A549 (cell line): ENCODE results near the gene PRPF31. TPM values are rescaled to one million over a fixed set of nuclear protein-coding genes. Genes with fewer than 3 reads are reported as not detected.

Source experiments
- ATAC-seq, 2 experiments: fragments of 200-7000 bp in 1 of 2; fragments of >200 bp in 1 of 2; cut with Nextera tagmentation in 1 of 2; cut with Tn5 transposase in 1 of 2; 3 replicates each; pipeline versions ENCODE4 v1.8.0 to v1.9.1; 2018 to 2020; ENCODE audit warnings: mild to moderate bottlenecking in 1 of 2, moderate library complexity in 1 of 2
- CTCF ChIA-PET: fragments of 300-600 bp; sonication (Branson Sonifier 250); formaldehyde crosslinking; extraction: SDS; loops from one replicate; lab custom pipeline; 2021; ENCODE audit warnings: antibody characterized with exemption, inconsistent platforms; lab: Yijun Ruan, JAX
- POLR2A ChIA-PET: fragments of 350-600 bp; formaldehyde crosslinking; extraction: SDS; loops from one replicate; lab custom pipeline; 2021; ENCODE audit warnings: antibody characterized with exemption, inconsistent platforms; lab: Yijun Ruan, JAX
- DNase-seq, 2 experiments: peaks; one replicate each; pipeline versions ENCODE4 v3.0.0 to v3.0.0-alpha.2; 2011 to 2016; ENCODE audit warnings: low read depth in 1 of 2, low spot score in 1 of 2
- FAIRE-seq: peaks from 2 replicates; lab custom pipeline; 2011; peaks lifted over from hg19 to GRCh38; lab: Jason Lieb, UNC
- H3K27ac ChIP-seq, 2 experiments: fragments of >200 bp; sonication (Bioruptor Twin); formaldehyde crosslinking; 3 replicates each; pipeline ENCODE4 v1.5.1; 2016 to 2017
- H3K4me1 ChIP-seq: fragments of >200 bp; sonication (Bioruptor Twin); formaldehyde crosslinking; 3 replicates; pipeline ENCODE4 v1.6.1; 2016
- H3K4me2 ChIP-seq: fragments of >200 bp; sonication (Bioruptor Twin); formaldehyde crosslinking; 3 replicates; pipeline ENCODE4 v1.6.1; 2016
- H3K4me3 ChIP-seq: fragments of >200 bp; sonication (Bioruptor Twin); formaldehyde crosslinking; 3 replicates; pipeline ENCODE4 v1.5.1; 2016
- H3K9me3 ChIP-seq: fragments of >200 bp; sonication (Bioruptor Twin); formaldehyde crosslinking; 3 replicates; pipeline ENCODE4 v1.6.1; 2016
- ATOH8 ChIP-seq: fragments of 250-450 bp; sonication (Bioruptor Pico); IDR thresholded peaks from 2 replicates; pipeline ENCODE4 v1.5.0; 2020; ENCODE audit warnings: low read depth, mild to moderate bottlenecking, moderate library complexity
- BHLHE40 ChIP-seq: IDR thresholded peaks from 2 replicates; pipeline ENCODE4 v1.6.1; 2012; ENCODE audit warnings: low read depth, low read length, inconsistent platforms
- CBX2 ChIP-seq: fragments of 200-600 bp; sonication (generic); IDR thresholded peaks from 2 replicates; pipeline ENCODE4 v1.6.1; 2016; ENCODE audit warnings: low read depth, mild to moderate bottlenecking, borderline replicate concordance
- CBX8 ChIP-seq: fragments of 200-600 bp; sonication (generic); IDR thresholded peaks from 2 replicates; pipeline ENCODE4 v1.6.1; 2016
- CHD4 ChIP-seq: fragments of 200-600 bp; sonication (generic); IDR thresholded peaks from 2 replicates; pipeline ENCODE4 v1.6.1; 2016; ENCODE audit warnings: antibody characterized with exemption, mild to moderate bottlenecking, borderline replicate concordance
- CTCF ChIP-seq: fragments of >200 bp; sonication (Bioruptor Twin); formaldehyde crosslinking; IDR thresholded peaks from 3 replicates; pipeline ENCODE4 v1.5.1; 2016
- E2F6 ChIP-seq: IDR thresholded peaks from 2 replicates; pipeline ENCODE4 v1.6.1; 2012; ENCODE audit warnings: low read depth, borderline replicate concordance
- ELK1 ChIP-seq: fragments of 150-350 bp; IDR thresholded peaks from 2 replicates; pipeline ENCODE4 v1.6.1; 2014; ENCODE audit warnings: low read depth, mild to moderate bottlenecking, low read length
- FOXS1 ChIP-seq: fragments of 250-450 bp; sonication (Bioruptor Pico); IDR thresholded peaks from 2 replicates; pipeline ENCODE4 v1.5.0; 2020; ENCODE audit warnings: mild to moderate bottlenecking, moderate library complexity
- GATA3 ChIP-seq: IDR thresholded peaks from 2 replicates; pipeline ENCODE4 v1.6.1; 2012; ENCODE audit warnings: borderline replicate concordance
- HES2 ChIP-seq: fragments of >200 bp; sonication (Bioruptor Twin); formaldehyde crosslinking; IDR thresholded peaks from 2 replicates; pipeline ENCODE4 v1.6.1; 2016
- HOXA7 ChIP-seq: fragments of 250-450 bp; sonication (Bioruptor Pico); IDR thresholded peaks from 2 replicates; pipeline ENCODE4 v1.5.0; 2020; ENCODE audit warnings: mild to moderate bottlenecking, moderate library complexity
- HOXB13 ChIP-seq: fragments of 250-450 bp; sonication (Bioruptor Pico); IDR thresholded peaks from 2 replicates; pipeline ENCODE4 v1.5.0; 2020; ENCODE audit warnings: low read depth, mild to moderate bottlenecking, moderate library complexity
- JUN ChIP-seq, 2 experiments: fragments of >200 bp; sonication (Bioruptor Twin); formaldehyde crosslinking; IDR thresholded peaks; 2 replicates in 1 of 2; 3 replicates in 1 of 2; pipeline ENCODE4 v1.6.1; 2016 to 2017
- KDM5A ChIP-seq: fragments of 200-600 bp; sonication (generic); IDR thresholded peaks from 2 replicates; pipeline ENCODE4 v1.6.1; 2016; ENCODE audit warnings: antibody characterized with exemption, mild to moderate bottlenecking
- MAZ ChIP-seq: fragments of 150-350 bp; IDR thresholded peaks from 2 replicates; pipeline ENCODE4 v1.6.1; 2014; ENCODE audit warnings: antibody characterized with exemption, low read depth, low read length, borderline replicate concordance
- NFE2L2 ChIP-seq: fragments of 150-350 bp; conservative IDR thresholded peaks from 2 replicates; pipeline ENCODE4 v1.6.1; 2014; ENCODE audit warnings: low read length
- NPAS2 ChIP-seq: fragments of 250-450 bp; sonication (Bioruptor Pico); IDR thresholded peaks from 2 replicates; pipeline ENCODE4 v1.8.0; 2022; ENCODE audit warnings: mild to moderate bottlenecking, moderate library complexity, borderline replicate concordance
- NR3C1 ChIP-seq: fragments of >200 bp; sonication (Bioruptor Twin); formaldehyde crosslinking; IDR thresholded peaks from 3 replicates; pipeline ENCODE4 v1.6.1; 2017
- POLR2A ChIP-seq: IDR thresholded peaks from 2 replicates; pipeline ENCODE4 v1.6.1; 2012; ENCODE audit warnings: mild to moderate bottlenecking, low read length
- RAD21 ChIP-seq, 2 experiments: fragments of >200 bp in 1 of 2; sonication (Bioruptor Twin) in 1 of 2; formaldehyde crosslinking in 1 of 2; IDR thresholded peaks in 1 of 2; conservative IDR thresholded peaks in 1 of 2; 2 replicates in 1 of 2; 3 replicates in 1 of 2; pipeline ENCODE4 v1.6.1; 2012 to 2018; ENCODE audit warnings: inconsistent platforms in 1 of 2
- RARB ChIP-seq: fragments of 250-450 bp; sonication (Bioruptor Pico); IDR thresholded peaks from 2 replicates; pipeline ENCODE4 v1.8.0; 2021; ENCODE audit warnings: mild to moderate bottlenecking, moderate library complexity
- RCOR1 ChIP-seq: fragments of 150-350 bp; IDR thresholded peaks from 2 replicates; pipeline ENCODE4 v1.6.1; 2014; ENCODE audit warnings: antibody characterized with exemption, low read length, low read depth
- SMC3 ChIP-seq: fragments of >200 bp; sonication (Bioruptor Twin); formaldehyde crosslinking; IDR thresholded peaks from 3 replicates; pipeline ENCODE4 v1.6.1; 2018; ENCODE audit warnings: inconsistent platforms
- TP53 ChIP-seq: fragments of 250-450 bp; sonication (Bioruptor Pico); IDR thresholded peaks from 2 replicates; pipeline ENCODE4 v1.5.0; 2021; ENCODE audit warnings: mild to moderate bottlenecking, moderate library complexity
- WGBS: methylation state at CpG from one replicate; pipeline ENCODE4 v1.1.6; 2017; ENCODE audit errors: missing lambda C conversion rate; 5-methylcytosine and 5-hydroxymethylcytosine counted together
- polyA plus RNA-seq, 4 experiments: library from polyadenylated mRNA; depleted of rRNA in 3 of 4; stranded (reverse); fragments of >200 nt; fragmentation: RNase III in 1 of 4; extraction: RNeasy Plus Mini Kit Qiagen cat#74134 plus additional on column Dnase treatment in 1 of 4; gene quantifications; 2 replicates in 3 of 4; 3 replicates in 1 of 4; pipeline ENCODE4 v1.2.3, GENCODE V29; 2011 to 2017

The PRPF31 gene
- polyA plus RNA-seq, 2 of the 4 experiments (the other 2 are of a cell fraction): 69.8 to 169 TPM

- no peaks in the 10 kb centered on the region for H3K9me3 ChIP-seq
- H3K4me1 ChIP-seq: peaks cover 8% of the 10 kb centered on the region; the same call in 2 of the 3 replicates
- no peak for TF ChIP-seq NPAS2 (CRISPR knock-in tag)
- TF ChIP-seq HES2: no peak
- TF ChIP-seq HOXB13 (CRISPR knock-in tag): no peak
- no peak for TF ChIP-seq E2F6
- TF ChIP-seq CBX2: no peak
- no peak for TF ChIP-seq ATOH8 (CRISPR knock-in tag)
- no peak for TF ChIP-seq POLR2A
- no peak for TF ChIP-seq RAD21 (conservative IDR thresholded peaks at IDR 0.05 in 1 of 2, IDR thresholded peaks at IDR 0.05 in 1 of 2)
- no peak for TF ChIP-seq FOXS1 (CRISPR knock-in tag)
- no peak for TF ChIP-seq TP53
- no peak for TF ChIP-seq MAZ
- TF ChIP-seq ELK1: no peak
- no peak for TF ChIP-seq NR3C1
- TF ChIP-seq HOXA7: no peak
- TF ChIP-seq, all 56 proteins: peak for 0
- no peak overlapping the region for H3K4me2 ChIP-seq
- WGBS: 92% methylated on average over 7 of the region's 7 CpGs
- H3K27ac ChIP-seq: no peak overlapping the region
- no peak for FAIRE-seq
- no peak for DNase-seq
- H3K4me3 ChIP-seq: no peak overlapping the region
- CTCF ChIA-PET: interaction anchor here (1.3 to 2.6 kb wide), 3 partner anchors 8 to 26 kb away, joined by 4 to 14 read pairs (median 7); partner anchors contain the start of gene LENG1
- no peak for ATAC-seq
- POLR2A ChIA-PET: interaction anchor here (1.0 to 1.3 kb wide), 2 partner anchors 9 to 18 kb away, joined by 4 to 5 read pairs; partner anchors contain the start of gene LENG1
Observed at GRCh38 chr19:54142166-54142780, 26.7 kb downstream of the PRPF31 start.

DNA sequence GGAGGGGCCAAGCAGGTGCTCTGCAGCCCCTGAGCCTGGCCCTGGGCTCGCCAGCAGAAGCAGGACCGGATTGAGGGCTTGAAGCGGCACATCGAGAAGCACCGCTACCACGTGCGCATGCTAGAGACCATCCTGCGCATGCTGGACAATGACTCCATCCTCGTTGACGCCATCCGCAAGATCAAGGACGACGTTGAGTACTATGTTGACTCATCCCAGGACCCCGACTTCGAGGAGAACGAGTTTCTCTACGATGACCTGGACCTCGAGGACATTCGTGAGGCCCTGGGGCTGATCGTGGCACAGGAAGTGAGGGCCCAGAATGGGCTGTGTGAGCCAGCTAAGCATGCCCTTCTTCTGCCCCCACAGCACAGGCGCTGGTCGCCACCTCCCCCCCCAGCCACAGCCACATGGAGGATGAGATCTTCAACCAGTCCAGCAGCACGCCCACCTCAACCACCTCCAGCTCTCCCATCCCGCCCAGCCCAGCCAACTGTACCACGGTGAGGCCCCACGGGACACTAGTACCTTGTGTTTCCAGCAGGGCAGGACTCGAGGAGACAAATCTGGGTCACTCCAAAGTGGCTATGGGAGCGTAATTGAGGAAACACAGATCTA is 30.1 kb downstream of the PRPF31 start:
- Histone ChIP-seq H3K4me2 (no peak overlapping the region), H3K9me3 (no peaks in the 10 kb centered on the region), H3K4me1 (no peaks in the 10 kb centered on the region), H3K27ac (no peak overlapping the region), H3K4me3 (no peak overlapping the region)
- FAIRE-seq: no peak
- ATAC-seq: no peak
- no peak for DNase-seq
- ChIA-PET CTCF (interaction anchor here (0.8 kb wide), 1 partner anchor 23 kb away, joined by 3 read pairs; no protein-coding TSS in a partner anchor), POLR2A (no interaction called here)
- 96% methylated on average over 28 of the region's 28 CpGs for WGBS
- TF ChIP-seq JUN (IDR thresholded peaks at IDR 0.05): 0 out of 5 replicates have a peak, but pooled peaks of 1 of the 2 experiments have one; percentile 22
- no peak for TF ChIP-seq NFE2L2

DNA sequence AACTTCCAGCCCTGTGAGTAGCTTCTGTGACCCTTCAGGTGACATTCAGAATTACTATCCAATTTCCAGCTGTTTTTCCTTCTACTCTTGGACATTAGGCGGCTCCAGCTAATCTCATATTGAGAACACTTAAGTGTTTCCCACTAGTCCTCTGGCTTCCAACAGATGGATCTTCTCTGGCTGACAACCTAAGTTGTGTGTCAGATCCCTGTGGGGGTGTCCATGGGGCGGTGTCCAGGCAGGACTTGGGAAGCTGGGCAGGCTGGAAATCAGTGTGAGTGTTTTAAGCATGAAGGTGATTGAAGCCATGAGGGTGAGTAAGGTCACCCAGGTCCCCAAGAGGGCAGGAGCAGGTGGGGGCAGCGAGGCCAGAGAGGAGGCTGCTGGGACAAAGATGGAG is 32.1 kb downstream of the PRPF31 start:
- POLR2A ChIA-PET: interaction anchor here (0.9 to 5.5 kb wide), 3 partner anchors 10 to 12 kb away, joined by 3 to 36 read pairs (median 6); partner anchors contain the start of genes CNOT3 and LENG1
- DNase-seq (no peak), ATAC-seq (peak; percentile 13 to 23; a peak in 3 of 6 replicates), FAIRE-seq (no peak)
- whole genome bisulfite sequencing: 64% methylated on average over 3 of the region's 3 CpGs
- Histone ChIP-seq H3K4me1 (no peaks in the 10 kb centered on the region), H3K27ac (no peak overlapping the region), H3K4me3 (no peak overlapping the region)
- CTCF ChIA-PET: interaction anchor here (1.4 to 4.4 kb wide), 3 partner anchors 9 to 20 kb away, joined by 3 to 24 read pairs (median 8); partner anchors contain the start of gene LENG1
- no peak for TF ChIP-seq KDM5A
- no peak for TF ChIP-seq RCOR1
- TF ChIP-seq HES2: no peak
- no peak for TF ChIP-seq CBX8
- no peak for TF ChIP-seq BHLHE40
- TF ChIP-seq CTCF: no peak
- no peak for TF ChIP-seq RARB (CRISPR knock-in tag)
- TF ChIP-seq SMC3: no peak
- TF ChIP-seq CHD4: no peak
- TF ChIP-seq GATA3: no peak
- TF ChIP-seq, all 56 proteins: peak for 0
- Histone ChIP-seq H3K9me3 (no peaks in the 10 kb centered on the region), H3K4me2 (no peak overlapping the region)
